ENCODE data around the gene RPS6KB2.

GRCh38 chr11:67451658-67451976, 23.3 kb downstream of the RPS6KB2 start:
- TF ChIP-seq, protein P1, sequence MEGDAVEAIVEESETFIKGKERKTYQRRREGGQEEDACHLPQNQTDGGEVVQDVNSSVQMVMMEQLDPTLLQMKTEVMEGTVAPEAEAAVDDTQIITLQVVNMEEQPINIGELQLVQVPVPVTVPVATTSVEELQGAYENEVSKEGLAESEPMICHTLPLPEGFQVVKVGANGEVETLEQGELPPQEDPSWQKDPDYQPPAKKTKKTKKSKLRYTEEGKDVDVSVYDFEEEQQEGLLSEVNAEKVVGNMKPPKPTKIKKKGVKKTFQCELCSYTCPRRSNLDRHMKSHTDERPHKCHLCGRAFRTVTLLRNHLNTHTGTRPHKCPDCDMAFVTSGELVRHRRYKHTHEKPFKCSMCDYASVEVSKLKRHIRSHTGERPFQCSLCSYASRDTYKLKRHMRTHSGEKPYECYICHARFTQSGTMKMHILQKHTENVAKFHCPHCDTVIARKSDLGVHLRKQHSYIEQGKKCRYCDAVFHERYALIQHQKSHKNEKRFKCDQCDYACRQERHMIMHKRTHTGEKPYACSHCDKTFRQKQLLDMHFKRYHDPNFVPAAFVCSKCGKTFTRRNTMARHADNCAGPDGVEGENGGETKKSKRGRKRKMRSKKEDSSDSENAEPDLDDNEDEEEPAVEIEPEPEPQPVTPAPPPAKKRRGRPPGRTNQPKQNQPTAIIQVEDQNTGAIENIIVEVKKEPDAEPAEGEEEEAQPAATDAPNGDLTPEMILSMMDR (IDR thresholded peaks at IDR 0.05) = no peak
- TF ChIP-seq POLR2A (IDR thresholded peaks at IDR 0.05) (no peak), EP300 (IDR thresholded peaks at IDR 0.05) (no peak)
